T-helper 2 cell (primary cell): ENCODE data around the gene MAN2B1.
"Not testable (repeated sequence)": the region's sequence is repeated elsewhere in the genome, so short reads cannot be mapped to it uniquely, and the experiment has no call there.

Experiments
- DNase-seq, 5 experiments: peaks; one replicate each; pipeline versions ENCODE4 v3.0.0 to v3.0.0-alpha.2; 2012 to 2022

MAN2B1 gene

GRCh38 chr19:12657966-12658365 is 8.6 kb downstream of the MAN2B1 start:
- DNase-seq = no peak

- DNase-seq = no peak
Observed at GRCh38 chr19:12656899-12657571, 9.5 kb downstream of the MAN2B1 start.

- DNase-seq = no peak
Observed at GRCh38 chr19:12655546-12655945, 11.0 kb downstream of the MAN2B1 start.

DNA sequence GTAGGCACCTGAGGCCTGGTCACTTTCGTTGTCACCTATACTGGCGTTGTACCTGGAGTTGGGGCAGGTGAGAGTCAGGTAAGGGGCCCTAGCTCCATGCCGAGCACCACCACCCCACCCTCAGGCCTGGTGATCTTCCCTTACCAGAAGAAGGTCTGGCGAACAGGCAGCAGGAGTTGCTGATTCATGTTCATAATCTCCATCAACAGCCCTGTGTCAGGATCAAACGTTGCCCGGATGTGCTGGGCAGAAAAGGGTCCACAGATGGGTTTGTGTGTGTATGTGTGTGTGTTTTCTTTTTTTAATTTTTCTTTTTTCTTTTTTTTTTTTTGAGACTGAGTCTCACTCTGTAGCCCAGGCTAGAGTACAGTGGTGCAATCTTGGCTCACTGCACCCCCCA is 14.3 kb downstream of the MAN2B1 start:
- DNase-seq = no peak

DNA sequence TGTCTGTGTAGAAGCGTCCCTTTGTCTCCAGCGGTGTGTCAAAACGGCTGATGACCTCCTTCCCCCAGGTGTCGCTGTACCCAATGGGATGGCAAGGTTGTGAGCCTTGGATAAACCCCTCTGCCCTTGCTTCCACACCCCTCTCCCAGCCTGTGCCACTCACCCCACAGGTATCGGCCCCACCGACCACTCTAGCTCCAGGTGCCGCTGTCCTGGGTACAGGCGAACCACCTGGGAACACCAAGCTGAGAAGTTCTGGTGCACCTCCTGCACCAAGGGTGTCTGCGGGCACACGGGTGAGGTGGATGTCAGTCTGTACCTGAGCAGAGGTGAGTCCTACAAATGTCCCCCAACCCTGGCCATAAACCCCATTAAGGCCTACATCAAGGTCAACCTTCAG is 16.6 kb downstream of the MAN2B1 start:
- DNase-seq = no peak

GRCh38 chr19:12648088-12648487 is 18.5 kb downstream of the MAN2B1 start:
- DNase-seq = no peak

- no peak for DNase-seq
Observed at GRCh38 chr19:12647490-12648071, 19.0 kb downstream of the MAN2B1 start.

DNA sequence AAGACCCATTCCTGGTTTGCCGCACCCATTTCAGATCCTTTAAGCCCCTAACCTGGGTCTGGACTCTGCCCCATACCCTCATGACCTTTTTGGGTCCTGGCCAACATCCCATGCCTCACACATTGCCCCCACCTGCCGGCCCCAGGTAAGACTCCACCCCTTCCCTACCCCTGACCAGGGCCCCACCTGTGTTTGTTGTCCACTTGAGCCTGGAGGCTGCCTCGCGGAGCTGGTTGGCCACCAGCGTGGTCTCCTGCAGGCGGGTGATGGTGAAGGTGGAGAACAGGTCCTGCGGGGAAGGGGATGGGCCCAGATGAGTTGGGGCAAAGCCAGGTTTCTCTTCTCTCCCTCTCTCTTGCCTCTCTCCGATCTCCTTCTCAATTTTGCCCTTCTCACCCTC is 19.5 kb downstream of the MAN2B1 start:
- no peak for DNase-seq

- no peak for DNase-seq
Observed at GRCh38 chr19:12646551-12646950, 20.0 kb downstream of the MAN2B1 start.

DNA sequence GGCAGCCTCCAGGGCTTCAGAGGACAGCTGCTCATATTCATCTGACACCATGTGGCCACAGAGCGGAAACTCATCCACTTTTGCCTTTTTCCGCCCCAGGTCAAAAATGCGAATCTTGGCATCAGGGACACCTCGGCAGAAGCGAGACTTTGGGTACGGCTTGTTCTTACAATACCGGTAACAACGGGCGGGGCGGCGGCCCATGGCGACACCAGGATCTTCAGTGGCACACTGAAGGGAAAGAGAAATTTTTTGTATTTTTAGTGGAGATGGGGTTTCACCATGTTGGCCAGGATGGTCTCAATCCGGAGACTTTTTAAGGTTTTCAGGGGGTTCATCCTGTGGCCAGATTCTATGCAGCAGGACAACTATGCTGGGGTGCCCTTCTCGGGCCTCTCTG is 22.8 kb downstream of the MAN2B1 start:
- not testable (repeated sequence) for DNase-seq

DNA sequence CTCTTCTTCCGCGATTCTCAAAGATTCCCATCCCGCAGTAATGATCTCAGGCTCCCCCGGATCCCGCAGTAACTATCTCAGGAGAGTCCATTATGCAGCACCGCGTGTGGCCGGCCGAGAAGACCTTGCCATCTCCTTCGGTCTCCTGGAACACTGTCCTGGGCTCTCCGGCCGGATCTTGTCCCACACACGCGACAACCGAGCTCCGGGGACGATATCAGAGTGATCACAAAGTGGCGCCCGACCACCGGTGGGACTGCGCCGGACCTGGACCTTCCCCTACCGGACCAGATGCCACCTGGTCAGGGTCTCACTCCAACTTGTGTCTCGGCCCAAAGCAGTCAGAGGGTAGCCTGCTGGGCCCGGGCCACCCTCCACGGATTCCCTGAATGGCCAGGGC is 24.0 kb downstream of the MAN2B1 start:
- no peak for DNase-seq

GRCh38 chr19:12641456-12641855 is 25.1 kb downstream of the MAN2B1 start:
- no peak for DNase-seq

- peak; percentile 55 to 84 (median 73) for DNase-seq
Observed at GRCh38 chr19:12639901-12640613, 26.5 kb downstream of the MAN2B1 start.

DNA sequence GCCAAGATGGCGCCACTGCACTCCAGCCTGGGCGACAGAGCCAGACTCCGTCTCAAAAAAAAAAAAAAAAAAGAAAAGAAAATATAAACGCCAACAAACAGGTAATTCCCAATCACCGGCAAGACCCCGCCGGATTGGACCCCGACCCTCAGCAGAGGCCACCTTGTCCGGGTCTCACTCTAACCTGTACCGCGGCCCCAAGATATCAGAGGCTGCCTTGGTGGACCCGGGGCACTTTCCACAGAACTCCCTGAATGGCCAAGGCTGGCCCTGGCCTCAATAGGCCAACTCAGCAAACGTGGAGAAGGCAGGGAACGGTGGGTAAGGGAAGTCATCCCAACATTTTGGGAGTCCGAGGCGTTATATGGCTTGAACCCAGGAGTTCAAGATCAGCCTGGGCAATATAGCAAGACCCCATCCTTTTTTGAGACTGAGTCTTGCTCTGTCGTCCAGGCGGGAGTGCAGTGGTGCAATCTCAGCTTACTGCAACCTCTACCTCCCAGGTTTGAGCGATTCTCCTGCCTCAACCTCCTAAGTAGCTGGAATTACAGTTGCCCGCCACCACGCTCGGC is 27.8 kb downstream of the MAN2B1 start:
- no peak for DNase-seq

GRCh38 chr19:12636631-12637030 is 29.9 kb downstream of the MAN2B1 start:
- DNase-seq = no peak

DNA sequence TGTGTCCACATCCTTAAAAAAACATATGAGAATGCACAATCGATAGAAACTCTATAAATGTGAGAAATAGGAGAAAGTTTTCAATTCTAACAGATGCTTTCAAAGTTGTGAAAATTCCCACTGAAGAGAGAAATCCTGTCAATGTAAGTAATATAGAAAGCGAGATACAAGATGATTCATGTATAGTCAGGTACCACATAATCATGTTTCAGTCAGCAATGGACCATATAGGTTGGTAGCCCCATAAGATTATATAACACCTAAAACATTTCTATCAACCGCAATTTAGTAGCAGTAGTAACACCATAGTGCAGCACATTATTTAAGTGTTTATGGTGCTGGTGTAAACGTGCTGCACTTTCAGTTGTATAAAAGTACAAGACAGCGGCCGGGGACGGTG is 37.3 kb downstream of the MAN2B1 start:
- DNase-seq = no peak

DNA sequence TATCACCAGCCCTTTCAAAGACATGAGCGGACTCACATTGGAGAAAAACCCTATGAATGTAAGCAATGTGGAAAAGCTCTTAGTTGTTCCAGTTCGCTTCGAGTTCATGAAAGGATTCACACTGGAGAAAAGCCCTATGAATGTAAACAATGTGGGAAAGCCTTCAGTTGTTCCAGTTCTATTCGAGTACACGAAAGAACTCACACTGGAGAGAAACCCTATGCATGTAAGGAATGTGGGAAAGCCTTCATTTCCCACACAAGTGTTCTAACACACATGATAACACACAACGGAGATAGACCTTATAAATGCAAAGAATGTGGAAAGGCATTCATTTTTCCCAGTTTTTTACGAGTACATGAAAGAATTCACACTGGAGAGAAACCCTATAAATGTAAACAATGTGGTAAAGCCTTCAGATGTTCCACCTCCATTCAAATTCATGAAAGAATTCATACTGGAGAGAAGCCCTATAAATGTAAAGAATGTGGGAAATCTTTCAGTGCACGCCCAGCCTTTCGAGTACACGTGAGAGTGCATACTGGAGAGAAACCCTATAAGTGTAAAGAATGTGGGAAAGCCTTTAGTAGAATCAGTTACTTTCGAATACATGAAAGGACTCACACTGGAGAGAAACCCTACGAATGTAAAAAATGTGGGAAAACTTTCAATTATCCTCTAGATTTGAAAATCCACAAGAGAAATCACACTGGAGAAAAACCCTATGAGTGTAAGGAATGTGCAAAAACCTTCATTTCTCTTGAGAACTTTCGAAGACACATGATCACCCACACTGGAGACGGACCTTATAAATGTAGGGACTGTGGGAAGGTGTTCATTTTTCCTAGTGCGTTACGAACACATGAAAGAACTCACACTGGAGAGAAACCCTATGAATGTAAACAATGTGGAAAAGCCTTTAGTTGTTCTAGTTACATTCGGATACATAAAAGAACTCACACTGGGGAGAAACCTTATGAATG is 38.2 kb downstream of the MAN2B1 start:
- DNase-seq = peak in 1 of 5 experiments; percentile 44

DNA sequence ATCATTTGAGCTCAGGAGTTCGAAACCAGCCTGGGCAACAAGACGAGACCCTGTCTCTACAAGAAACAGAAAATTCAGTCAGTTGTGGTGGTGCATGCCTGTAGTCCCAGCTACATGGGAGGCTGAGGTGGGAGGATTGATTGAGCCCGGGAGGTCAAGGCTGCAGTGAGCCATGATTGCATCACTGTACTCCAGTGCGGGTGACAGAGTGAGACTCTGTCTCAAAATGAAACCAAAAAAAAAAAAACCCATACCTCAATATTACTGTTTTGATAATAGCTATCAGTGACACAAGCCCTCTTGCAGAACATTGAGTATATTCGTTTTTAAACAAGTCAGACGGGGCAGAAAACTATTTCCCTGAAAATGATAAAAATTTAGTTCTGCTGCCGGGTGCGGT is 39.6 kb downstream of the MAN2B1 start:
- DNase-seq = no peak

DNA sequence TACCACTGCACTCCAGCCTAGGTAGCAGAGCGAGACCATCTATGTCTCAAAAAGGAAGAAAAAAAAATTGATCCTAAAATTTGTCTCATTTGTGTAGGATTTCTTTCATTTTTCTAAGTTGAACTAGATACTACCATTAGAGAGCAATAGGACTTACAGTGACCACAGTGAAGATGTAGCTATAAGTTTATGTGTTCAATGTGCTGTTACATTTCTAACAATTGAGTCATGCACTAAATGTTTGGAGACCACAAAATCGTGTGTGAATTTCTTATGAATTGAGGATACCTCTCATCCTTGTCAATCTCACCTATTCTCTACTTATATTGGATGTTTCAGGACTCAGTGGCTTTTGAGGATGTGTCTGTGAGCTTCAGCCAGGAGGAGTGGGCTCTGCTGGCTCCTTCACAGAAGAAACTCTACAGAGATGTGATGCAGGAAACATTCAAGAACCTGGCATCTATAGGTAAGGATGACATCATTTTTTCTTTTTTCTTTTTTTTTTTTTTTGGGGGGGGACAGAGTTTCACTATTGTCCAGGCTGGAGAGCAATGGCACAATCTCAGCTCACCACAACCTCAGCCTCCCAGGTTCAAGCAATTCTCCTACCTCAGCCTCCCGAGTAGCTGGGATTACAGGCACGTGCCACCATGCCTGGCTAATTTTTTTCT is 43.0 kb downstream of the MAN2B1 start:
- no peak for DNase-seq

- DNase-seq = not testable (repeated sequence)
Observed at GRCh38 chr19:12621253-12622024, 45.1 kb downstream of the MAN2B1 start.

DNA sequence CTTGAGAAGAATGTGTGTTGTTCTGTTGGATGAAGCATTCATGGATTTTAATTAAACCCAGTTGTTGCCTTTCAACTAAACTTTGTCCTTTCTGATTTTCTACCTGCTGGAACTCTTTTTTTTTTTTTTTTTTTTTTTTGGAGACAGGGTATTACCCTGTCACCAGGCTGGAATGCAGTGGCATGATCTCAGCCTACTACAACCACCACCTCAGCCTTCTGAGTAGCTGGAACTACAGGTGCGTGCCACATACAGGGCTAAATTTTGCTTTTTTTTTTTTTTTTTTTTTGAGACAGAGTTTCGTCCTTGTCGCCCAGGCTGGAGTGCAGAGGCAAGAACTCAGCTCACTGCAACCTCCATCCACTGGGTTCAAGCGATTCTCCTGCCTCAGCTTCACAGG is 48.9 kb downstream of the MAN2B1 start:
- DNase-seq = no peak
